KOPT-K1 (cell line): Measurements from ENCODE around the gene GOLGA3.

ENCODE experiments used
- H3K27ac ChIP-seq: fragments of 200-600 bp; sonication (generic); 2 replicates; pipeline ENCODE4 v1.5.1; 2016; ENCODE audit warnings: antibody characterized with exemption, mild to moderate bottlenecking, low read depth, low read length; ENCODE audit not compliant: poor library complexity, severe bottlenecking
- H3K36me3 ChIP-seq: fragments of 200-600 bp; sonication (generic); 2 replicates; pipeline ENCODE4 v1.5.1; 2017; ENCODE audit warnings: antibody characterized with exemption, mild to moderate bottlenecking, low read length, moderate library complexity; ENCODE audit not compliant: insufficient read depth
- H3K9me3 ChIP-seq: fragments of 200-600 bp; sonication (generic); 2 replicates; pipeline ENCODE4 v1.5.1; 2017; ENCODE audit warnings: antibody characterized with exemption, low read length, mild to moderate bottlenecking; ENCODE audit not compliant: insufficient read depth, poor library complexity, severe bottlenecking

The GOLGA3 gene

DNA sequence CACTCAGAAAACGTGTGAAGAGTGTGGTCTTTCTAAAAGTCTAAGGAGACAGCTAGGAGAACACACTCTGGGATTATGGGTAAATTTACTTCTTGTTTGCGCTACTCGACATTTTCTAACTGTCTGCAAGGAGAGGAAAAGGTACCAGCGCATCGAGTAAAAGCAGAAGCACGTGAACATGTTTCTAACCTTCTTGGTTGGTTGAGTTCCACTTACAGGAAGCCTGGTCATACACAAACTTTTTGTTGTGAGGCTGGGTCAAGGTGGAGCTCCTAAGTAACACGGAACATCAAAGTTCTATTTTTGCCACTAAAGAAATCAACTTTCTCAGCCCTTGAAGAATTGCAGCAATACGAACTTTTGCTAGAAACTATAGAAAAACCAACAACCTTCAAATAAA lies 87.0 kb downstream of the GOLGA3 start:
- Histone ChIP-seq H3K27ac (no peak overlapping the region), H3K36me3 (peaks cover 100% of the 10 kb centered on the region), H3K9me3 (no peaks in the 10 kb centered on the region)

GRCh38 chr12:132740652-132741051 lies 88.0 kb downstream of the GOLGA3 start:
- Histone ChIP-seq H3K9me3 (no peaks in the 10 kb centered on the region), H3K27ac (no peak overlapping the region), H3K36me3 (peaks cover 100% of the 10 kb centered on the region)

GRCh38 chr12:132740313-132740646 lies 88.4 kb downstream of the GOLGA3 start:
- no peak overlapping the region for H3K27ac ChIP-seq
- no peaks in the 10 kb centered on the region for H3K9me3 ChIP-seq
- peaks cover 100% of the 10 kb centered on the region for H3K36me3 ChIP-seq

DNA sequence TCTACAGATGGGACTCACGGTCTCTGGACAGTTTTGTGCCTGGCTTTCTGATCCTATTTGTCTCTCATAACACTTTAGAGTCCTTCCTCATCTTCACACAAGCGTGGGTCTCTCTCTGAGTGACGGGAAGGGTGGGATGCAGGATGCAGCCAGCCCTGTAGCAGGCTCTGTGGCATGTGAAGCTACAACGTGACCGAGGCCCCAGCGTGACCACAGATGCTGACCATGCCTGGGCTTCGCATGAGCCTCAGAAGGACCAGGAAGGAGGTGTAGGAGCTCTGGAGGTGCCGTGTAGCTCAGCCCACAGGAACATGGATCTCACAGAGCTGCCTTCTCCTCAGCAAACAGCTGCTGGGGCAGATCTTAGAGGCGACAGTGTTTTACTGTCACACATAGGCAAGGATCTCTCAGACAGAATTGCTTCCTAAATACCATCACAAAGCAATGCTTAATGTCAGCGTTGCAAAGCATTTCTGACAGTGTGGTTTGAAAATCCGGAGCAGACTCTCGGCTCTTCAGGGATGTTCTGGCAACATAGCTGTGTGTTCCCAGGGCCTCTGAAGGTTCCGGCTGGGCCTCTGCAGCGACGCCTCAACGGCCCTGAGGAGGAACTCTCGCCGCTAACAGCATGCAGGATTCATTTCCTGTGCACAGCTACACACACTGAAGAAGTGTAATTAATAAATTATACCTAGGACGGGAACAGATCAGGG lies 88.9 kb downstream of the GOLGA3 start:
- Histone ChIP-seq H3K36me3 (peaks cover 100% of the 10 kb centered on the region), H3K27ac (no peak overlapping the region), H3K9me3 (no peaks in the 10 kb centered on the region)

GRCh38 chr12:132736913-132737312 lies 91.8 kb downstream of the GOLGA3 start:
- H3K27ac ChIP-seq: no peak overlapping the region
- H3K36me3 ChIP-seq: peaks cover 100% of the 10 kb centered on the region
- H3K9me3 ChIP-seq: no peaks in the 10 kb centered on the region

- Histone ChIP-seq H3K27ac (no peak overlapping the region), H3K9me3 (no peaks in the 10 kb centered on the region), H3K36me3 (peaks cover 100% of the 10 kb centered on the region)
Observed at GRCh38 chr12:132736378-132736777, 92.3 kb downstream of the GOLGA3 start.

DNA sequence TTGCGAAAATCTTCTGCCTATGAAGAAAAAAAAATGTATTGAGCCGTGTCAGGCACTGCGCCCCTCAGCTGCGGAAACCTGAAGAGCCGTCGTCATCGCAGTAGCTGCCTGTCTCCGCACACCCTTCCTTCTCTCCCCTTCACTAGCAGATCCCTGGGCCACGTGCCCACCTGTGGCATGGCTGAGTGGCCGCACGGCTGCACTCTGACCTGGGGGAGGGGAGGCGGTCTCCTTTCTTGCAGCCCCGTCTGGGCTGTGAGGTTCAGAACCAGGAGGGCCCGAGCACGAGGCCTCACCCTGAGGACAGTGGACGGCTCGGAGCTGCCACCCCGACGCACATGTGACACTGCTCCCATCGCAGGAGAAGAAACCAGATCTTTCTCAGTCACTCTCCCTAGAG lies 93.2 kb downstream of the GOLGA3 start:
- H3K9me3 ChIP-seq: no peaks in the 10 kb centered on the region
- peaks cover 100% of the 10 kb centered on the region for H3K36me3 ChIP-seq
- no peak overlapping the region for H3K27ac ChIP-seq

DNA sequence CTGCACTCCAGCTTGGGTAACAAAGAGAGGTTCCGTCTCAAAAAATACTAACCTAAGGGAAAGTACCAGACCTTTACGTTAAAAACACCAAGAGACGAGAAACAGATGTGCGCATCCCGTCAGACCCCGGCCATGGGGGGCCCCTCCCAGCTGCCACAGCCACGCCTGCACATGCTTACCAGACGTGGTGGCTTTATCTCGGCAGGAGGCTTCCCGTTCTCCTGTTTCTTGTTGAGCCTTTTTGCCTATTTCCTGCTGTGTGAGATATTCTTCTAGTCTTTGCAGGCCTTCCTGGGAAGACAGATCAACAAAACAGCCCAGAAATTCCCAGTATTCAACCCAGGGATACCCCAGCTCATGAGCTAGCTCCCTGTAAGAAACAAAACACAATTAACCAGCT lies 94.5 kb downstream of the GOLGA3 start:
- no peak overlapping the region for H3K27ac ChIP-seq
- H3K36me3 ChIP-seq: peaks cover 98% of the 10 kb centered on the region
- H3K9me3 ChIP-seq: no peaks in the 10 kb centered on the region

DNA sequence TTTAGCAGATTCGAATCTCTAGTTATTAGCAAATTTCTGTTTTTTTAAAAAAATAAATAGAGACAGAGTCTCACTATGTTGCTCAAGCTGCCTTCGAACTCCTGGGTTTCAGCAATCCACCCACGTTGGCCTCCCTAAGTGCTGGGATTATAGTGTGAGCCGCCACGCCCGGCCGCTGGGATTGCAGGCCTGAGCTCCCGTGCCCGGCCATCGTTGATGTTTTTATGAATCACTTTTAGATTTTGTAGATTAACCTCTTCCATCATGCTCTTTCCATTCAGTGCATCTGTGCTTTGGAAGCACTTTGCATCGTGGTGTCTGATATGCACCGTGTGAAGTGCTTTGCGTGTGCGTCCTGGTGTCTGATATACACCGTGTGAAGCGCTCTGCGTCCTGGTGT lies 97.1 kb downstream of the GOLGA3 start:
- no peak overlapping the region for H3K27ac ChIP-seq
- H3K36me3 ChIP-seq: peaks cover 97% of the 10 kb centered on the region
- H3K9me3 ChIP-seq: no peaks in the 10 kb centered on the region

GRCh38 chr12:132730353-132730752 lies 98.3 kb downstream of the GOLGA3 start:
- no peak overlapping the region for H3K27ac ChIP-seq
- peaks cover 97% of the 10 kb centered on the region for H3K36me3 ChIP-seq
- H3K9me3 ChIP-seq: no peaks in the 10 kb centered on the region

DNA sequence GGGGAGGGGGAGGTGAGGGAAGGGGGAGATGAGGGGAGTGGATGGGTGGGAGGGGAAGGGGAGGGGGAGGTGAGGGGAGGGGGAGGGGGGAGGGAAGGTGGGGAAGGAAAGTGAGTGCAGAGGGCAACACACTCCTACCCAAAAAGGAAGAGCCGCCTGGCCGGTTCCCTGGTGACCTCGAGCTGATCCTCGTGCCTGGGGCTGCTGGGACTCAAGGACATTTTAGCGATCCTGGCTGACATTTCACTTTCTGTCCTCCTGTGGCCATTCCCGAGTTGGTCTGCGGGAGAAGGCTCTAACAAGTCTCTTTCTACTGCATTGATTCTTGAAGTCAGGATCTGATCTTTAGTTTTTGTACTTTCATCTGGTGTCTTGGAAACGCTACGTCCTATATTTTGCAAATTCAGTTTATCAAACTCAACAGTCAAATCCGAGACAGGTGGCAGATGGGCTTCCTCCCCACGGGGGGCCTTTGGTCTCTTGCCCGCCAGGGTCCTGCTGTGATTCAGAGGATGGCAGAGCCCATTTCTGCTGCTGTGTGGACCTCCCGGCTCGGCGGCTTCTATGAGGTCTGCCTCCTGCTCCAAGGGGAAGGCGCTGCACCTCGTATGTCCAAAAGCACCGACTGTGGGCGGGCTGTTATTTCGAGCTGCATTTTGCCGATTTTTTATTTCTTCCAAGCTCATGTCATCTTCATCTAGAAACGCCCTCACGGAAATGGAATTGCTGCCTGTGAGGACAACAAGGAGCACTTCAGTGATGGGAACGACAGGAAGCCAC lies 98.9 kb downstream of the GOLGA3 start:
- Histone ChIP-seq H3K9me3 (no peaks in the 10 kb centered on the region), H3K36me3 (peaks cover 97% of the 10 kb centered on the region), H3K27ac (no peak overlapping the region)

GRCh38 chr12:132728502-132728901 lies 100.2 kb downstream of the GOLGA3 start:
- Histone ChIP-seq H3K36me3 (peaks cover 97% of the 10 kb centered on the region), H3K27ac (no peak overlapping the region), H3K9me3 (no peaks in the 10 kb centered on the region)

GRCh38 chr12:132727091-132727794 lies 101.4 kb downstream of the GOLGA3 start:
- Histone ChIP-seq H3K9me3 (no peaks in the 10 kb centered on the region), H3K27ac (no peak overlapping the region), H3K36me3 (peaks cover 97% of the 10 kb centered on the region)

GRCh38 chr12:132726386-132726785 lies 102.3 kb downstream of the GOLGA3 start:
- H3K36me3 ChIP-seq: peaks cover 97% of the 10 kb centered on the region
- H3K27ac ChIP-seq: no peak overlapping the region

DNA sequence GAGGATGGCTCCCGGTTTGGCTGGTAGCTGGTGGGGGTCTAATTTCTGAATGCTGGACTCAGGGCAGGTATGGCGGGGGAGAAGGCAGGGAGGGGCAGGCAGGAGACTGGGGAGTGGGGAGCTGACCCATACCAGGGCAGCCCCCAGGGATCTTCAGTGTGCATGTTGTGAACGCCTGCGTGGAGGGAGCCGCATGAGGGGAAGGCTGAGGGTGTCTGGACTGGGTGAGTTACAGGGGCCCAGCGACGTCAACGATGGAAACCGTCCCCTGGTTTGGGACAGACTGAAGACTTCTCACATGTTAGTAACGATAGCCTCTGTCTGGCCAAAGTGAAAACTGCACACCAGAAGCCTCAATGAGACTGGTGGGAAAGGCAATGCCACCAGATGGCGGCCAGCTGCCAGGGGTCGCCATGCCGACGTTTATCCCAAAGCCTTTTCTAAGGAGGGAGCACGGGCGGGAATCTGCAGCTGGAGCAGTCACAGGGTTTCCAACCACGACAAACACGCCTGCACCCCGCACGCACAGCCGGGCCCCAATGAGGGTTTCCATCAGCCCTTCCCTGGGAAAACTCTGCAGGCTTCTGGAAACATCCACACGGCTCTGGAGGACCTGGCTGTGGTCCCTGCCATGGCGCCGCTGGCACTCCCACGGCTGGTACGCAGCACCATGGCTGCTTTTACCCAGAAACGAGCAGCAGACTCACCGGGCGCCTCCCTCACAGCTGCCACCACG lies 104.0 kb downstream of the GOLGA3 start:
- no peak overlapping the region for H3K27ac ChIP-seq
- H3K36me3 ChIP-seq: peaks cover 97% of the 10 kb centered on the region
- H3K9me3 ChIP-seq: no peaks in the 10 kb centered on the region

More at GRCh38 chr12:132726386-132726785, 102.3 kb downstream of the GOLGA3 start:
- H3K9me3 ChIP-seq: no peaks in the 10 kb centered on the region
